Brain microvascular endothelial cell (primary cell): ENCODE results near the gene EDARADD.

ENCODE experiments used
- DNase-seq: peaks from one replicate; pipeline ENCODE4 v3.0.0-alpha.2; 2020
- H3K27ac ChIP-seq: fragments of 250-450 bp; sonication (Bioruptor Pico); 2 replicates; pipeline ENCODE4 v1.5.1; 2020; ENCODE audit warnings: mild to moderate bottlenecking, moderate library complexity
- H3K27me3 ChIP-seq: fragments of 250-450 bp; sonication (Bioruptor Pico); replicated peaks from 2 replicates; pipeline ENCODE4 v1.5.1; 2020; ENCODE audit warnings: mild to moderate bottlenecking
- H3K36me3 ChIP-seq: fragments of 250-450 bp; sonication (Bioruptor Pico); replicated peaks from 2 replicates; pipeline ENCODE4 v1.5.1; 2020; ENCODE audit warnings: mild to moderate bottlenecking
- H3K4me3 ChIP-seq: 2 replicates; pipeline ENCODE4 v1.5.1; 2011; ENCODE audit warnings: low read depth, mild to moderate bottlenecking, control low read depth, low read length, moderate library complexity
- in situ Hi-C: cut with HindIII; loops from 2 replicates; pipeline ENCODE4 v1.10.0; 2017; ENCODE audit warnings: low sequenced_read_pairs, low pct_ligation_motif_present
- TF ChIP-seq, protein P1 (sequence below): IDR thresholded peaks from 2 replicates; pipeline ENCODE4 v1.5.1; 2011; ENCODE audit warnings: low read depth, mild to moderate bottlenecking, moderate library complexity, low read length, control low read depth, inconsistent platforms; ENCODE audit errors: missing control alignments

Gene EDARADD

DNA sequence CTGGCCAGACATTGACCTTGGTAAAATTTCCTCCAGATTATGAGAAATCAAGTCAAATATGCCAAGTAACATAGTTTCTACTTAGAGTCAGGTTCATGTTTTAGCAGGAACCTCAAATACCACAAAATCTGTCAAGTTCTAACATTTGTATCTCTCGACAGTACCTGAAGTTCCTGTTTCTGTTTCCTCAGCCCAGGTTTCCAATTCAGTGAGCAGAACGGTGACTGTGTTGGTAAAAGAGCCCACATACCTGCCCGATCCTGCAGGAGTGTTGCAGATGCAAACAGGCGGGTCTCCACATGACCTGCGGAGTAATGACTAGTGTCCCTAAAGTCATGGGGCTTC lies 71.8 kb downstream of the EDARADD start:
- Histone ChIP-seq H3K27ac (no peak overlapping the region), H3K27me3 (no peaks in the 10 kb centered on the region), H3K4me3 (no peak overlapping the region), H3K36me3 (no peaks in the 10 kb centered on the region)
- TF ChIP-seq, protein P1, sequence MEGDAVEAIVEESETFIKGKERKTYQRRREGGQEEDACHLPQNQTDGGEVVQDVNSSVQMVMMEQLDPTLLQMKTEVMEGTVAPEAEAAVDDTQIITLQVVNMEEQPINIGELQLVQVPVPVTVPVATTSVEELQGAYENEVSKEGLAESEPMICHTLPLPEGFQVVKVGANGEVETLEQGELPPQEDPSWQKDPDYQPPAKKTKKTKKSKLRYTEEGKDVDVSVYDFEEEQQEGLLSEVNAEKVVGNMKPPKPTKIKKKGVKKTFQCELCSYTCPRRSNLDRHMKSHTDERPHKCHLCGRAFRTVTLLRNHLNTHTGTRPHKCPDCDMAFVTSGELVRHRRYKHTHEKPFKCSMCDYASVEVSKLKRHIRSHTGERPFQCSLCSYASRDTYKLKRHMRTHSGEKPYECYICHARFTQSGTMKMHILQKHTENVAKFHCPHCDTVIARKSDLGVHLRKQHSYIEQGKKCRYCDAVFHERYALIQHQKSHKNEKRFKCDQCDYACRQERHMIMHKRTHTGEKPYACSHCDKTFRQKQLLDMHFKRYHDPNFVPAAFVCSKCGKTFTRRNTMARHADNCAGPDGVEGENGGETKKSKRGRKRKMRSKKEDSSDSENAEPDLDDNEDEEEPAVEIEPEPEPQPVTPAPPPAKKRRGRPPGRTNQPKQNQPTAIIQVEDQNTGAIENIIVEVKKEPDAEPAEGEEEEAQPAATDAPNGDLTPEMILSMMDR = no peak
- no peak for DNase-seq
- in situ Hi-C loops = no loop called here

DNA sequence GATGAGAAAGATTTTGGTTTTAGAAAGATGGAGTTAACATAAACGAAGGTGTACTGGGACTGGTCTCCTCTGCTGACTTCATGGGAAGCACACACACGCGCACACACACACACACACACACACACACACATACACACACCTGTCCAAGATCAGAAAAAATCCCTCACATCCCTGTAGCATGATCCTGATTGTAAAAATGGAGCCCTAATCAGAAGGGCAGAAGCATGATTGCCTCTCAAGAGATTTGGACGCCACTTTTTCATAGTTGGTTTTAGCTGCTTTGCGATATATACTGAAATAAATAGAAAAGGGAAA lies 73.2 kb downstream of the EDARADD start:
- no peak overlapping the region for H3K4me3 ChIP-seq
- DNase-seq = no peak
- TF ChIP-seq, protein P1 = no peak
- no peaks in the 10 kb centered on the region for H3K36me3 ChIP-seq
- no peak overlapping the region for H3K27ac ChIP-seq
- in situ Hi-C loops = no loop called here
- peaks cover 3% of the 10 kb centered on the region for H3K27me3 ChIP-seq

DNA sequence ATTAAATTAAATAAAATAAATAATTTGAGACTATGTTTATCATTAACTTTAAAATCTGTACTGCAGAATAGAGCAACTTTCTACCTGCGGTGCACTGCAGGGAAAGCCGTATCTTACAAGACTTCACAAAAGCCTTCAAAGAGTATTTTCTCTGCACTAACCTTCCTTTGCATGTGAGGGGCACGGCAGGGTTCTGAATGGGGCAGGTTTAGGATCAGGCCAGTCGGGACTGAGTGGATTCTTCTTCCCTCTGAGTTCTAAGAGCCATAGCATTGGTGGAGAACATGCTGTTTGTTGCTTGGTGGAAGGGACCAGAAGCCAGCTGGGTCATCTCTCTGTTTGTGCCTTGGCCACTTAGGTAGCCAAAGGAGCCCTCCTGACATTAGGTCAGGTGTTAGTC lies 74.5 kb downstream of the EDARADD start:
- peaks cover 14% of the 10 kb centered on the region for H3K27me3 ChIP-seq
- H3K4me3 ChIP-seq = no peak overlapping the region
- H3K36me3 ChIP-seq = no peaks in the 10 kb centered on the region
- DNase-seq = no peak
- H3K27ac ChIP-seq = no peak overlapping the region
- in situ Hi-C loops = no loop called here
- TF ChIP-seq, protein P1 = no peak

DNA sequence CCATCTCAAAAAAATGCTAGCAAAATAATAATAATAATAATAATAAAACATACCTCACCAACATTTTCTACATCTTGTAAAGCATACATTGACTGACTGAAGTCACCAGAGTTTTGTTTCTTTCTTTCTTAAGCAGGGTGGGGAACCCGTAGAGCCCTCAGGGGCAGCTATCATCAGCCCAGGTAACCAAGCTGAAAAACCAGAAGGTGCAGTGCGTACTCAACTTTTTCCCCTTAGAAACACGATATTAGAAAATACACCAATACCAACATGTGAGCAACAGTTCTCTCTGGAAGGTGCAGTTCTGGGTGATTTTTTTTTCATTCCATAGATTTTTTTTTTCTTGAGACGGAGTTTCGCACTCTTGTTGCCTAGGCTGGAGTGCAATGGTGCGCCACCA lies 75.4 kb downstream of the EDARADD start:
- H3K36me3 ChIP-seq = no peaks in the 10 kb centered on the region
- H3K4me3 ChIP-seq = no peak overlapping the region
- H3K27ac ChIP-seq = no peak overlapping the region
- H3K27me3 ChIP-seq = peaks cover 14% of the 10 kb centered on the region
- in situ Hi-C loops = no loop called here
- no peak for DNase-seq
- TF ChIP-seq, protein P1 = no peak

DNA sequence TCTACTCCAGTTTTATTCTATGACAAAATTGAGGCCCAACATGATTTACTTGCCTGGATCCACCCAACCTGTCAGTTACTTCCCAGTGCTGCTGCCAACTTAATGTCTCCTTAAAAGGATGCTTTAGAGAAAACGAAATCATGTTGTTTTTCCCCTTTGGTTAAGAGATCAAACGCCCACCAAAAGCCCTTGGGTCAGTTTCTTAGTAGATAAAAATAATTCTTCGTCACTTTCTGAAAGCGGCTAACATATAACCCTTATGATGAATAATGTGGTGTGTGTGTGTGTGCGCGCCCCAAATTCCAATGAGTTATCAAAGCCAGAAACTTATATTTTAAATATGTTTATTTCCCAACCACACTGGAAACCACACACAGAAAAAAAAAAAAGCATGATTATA lies 77.0 kb downstream of the EDARADD start:
- Histone ChIP-seq H3K36me3 (no peaks in the 10 kb centered on the region), H3K27ac (no peak overlapping the region), H3K4me3 (no peak overlapping the region), H3K27me3 (peaks cover 14% of the 10 kb centered on the region)
- no peak for DNase-seq
- in situ Hi-C loops = no loop called here
- TF ChIP-seq, protein P1 = no peak

DNA sequence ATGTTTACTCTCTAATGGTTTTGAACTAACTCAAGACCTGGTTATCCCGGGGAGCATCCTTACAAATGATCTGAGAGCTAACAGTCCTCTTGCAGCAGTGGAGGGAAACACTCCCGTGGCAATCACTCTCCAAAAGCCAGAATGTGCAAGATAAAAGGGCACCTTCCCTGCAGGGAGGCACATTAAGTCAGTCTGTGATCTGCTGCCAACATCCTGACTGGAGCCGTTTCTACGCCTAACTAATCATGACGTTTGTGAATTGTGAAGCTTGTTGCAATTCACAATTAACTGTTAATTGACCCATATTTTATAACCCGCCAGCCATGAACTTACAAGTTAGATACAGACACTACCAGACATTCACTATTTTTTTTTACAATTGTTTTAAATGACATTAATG lies 77.6 kb downstream of the EDARADD start:
- Histone ChIP-seq H3K36me3 (no peaks in the 10 kb centered on the region), H3K27ac (no peak overlapping the region), H3K27me3 (peaks cover 14% of the 10 kb centered on the region), H3K4me3 (no peak overlapping the region)
- in situ Hi-C loops = no loop called here
- TF ChIP-seq, protein P1 = no peak
- DNase-seq = no peak
